Left kidney (tissue), 2 donors: ENCODE data around the gene ZKSCAN1. TPM values are rescaled to one million over a fixed set of nuclear protein-coding genes. Genes with fewer than 3 reads are reported as not detected.
A peak's percentile ranks its signal among the peaks of the same experiment; 100 is the strongest.

ENCODE experiments used
- DNase-seq: peaks from one replicate; pipeline ENCODE4 v3.0.0-alpha.2; 2013
- polyA plus RNA-seq: library from polyadenylated mRNA; unstranded; fragments of 120-200 nt; gene quantifications from one replicate; pipeline ENCODE4 v1.2.1, GENCODE V29; 2013; ENCODE audit not compliant: insufficient read length

Gene ZKSCAN1
- polyA plus RNA-seq, 1 donor, result 76.7 TPM

DNA sequence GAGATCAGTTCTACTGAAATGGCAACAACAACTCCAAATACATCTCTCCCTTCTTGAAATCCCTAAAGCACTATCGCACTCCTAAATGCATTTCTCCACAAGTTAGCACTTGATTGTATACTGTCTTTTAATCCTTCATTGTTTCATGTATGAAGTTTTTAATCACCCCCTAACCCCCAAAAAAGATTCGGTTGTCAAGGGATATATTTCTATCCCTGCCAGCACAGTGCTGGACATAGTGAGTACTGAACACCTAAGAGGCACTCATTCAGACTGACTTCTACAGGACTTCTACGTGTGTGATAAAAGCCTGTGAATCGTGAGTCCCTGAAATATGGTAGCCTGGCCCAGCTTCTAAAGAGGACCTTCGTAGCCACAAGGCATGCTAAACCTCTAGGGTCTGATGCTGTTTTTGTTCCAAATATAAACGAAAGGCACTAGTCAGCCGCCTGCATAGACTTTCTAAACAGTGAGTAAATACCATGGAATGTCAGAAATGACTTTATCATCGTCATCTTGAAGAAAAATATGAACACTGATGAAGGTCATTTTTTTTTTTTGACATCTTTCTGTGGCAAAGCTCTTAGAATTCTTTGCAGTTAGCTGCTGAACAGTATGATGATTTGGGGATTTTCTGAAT lies 19.6 kb downstream of the ZKSCAN1 start:
- DNase-seq, result no peak

DNA sequence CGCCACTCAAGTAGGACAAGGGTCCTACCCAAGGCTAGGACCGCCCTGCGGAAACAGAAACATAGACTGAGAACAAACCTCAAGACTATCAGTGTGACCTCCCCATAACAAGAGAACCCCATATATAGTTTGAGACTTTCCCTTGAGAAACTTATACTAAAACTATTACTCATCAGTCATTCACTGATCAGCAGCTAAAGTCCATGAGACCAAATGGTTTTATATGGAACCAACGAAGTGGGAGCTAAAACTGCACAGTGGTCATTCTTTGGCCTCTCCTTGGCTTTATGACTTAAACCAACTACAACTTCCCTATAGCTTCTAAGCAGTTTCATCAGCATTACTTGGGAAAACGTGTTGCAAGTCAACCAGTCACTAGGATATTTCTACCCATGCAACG lies 20.5 kb downstream of the ZKSCAN1 start:
- no peak for DNase-seq

DNA sequence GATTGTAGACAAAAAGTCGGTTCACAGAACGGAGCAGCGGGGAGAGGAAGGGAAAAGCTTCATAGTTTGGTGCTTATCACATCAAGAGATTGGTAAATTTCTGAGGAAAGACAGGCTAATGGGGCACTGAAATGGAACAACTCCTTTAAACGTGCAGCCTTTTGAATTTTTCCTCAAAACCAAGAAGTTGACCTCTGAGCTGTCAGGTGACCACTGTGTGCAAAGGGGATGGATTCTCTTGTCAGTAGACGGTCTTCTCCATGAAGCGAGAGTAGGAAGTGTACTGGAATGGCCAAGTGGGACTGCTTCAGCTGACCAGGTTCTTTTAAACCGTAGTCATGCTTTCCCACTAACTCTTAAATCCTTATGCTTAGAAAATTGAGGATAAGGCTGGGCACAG lies 22.9 kb downstream of the ZKSCAN1 start:
- DNase-seq, result no peak

DNA sequence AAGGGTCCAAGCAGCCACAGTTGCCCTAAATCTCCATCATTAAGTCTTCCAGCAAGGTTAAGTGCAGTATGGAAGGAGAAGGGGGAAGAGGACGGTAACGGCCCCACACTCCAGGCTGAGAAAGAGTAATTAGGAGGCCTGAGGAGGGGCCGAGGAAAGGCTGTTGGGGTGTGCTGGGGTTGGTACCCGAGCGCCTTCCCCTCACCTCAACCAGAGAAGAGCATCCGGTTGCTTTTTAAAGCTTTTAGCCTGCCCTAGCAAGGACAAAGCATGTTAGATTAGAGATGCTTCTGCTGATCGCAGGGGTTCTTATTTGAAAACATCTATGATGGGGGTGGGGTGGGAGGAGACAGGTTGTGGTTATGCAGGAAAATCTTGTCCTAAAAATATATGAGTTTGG lies 25.2 kb downstream of the ZKSCAN1 start:
- no peak for DNase-seq

DNA sequence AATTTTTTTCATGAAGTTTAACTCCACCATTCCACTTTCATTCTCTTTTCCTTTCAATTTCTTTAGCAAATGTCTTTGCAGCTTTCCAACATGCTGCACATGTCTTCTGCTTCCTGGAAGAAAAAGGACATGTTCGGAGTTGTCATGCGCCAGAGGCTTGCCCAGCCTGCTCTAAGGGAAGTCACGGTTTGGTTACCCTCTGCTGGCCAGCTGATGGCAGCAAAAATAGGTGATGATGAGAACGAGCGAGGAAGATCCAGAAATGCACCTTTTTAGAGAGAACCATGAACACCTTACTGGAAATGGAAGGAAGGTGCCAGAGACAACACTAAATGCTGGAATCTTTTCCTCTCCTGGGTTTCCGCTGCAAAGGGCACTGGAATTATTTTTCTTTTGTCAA lies 29.3 kb downstream of the ZKSCAN1 start:
- DNase-seq, result no peak

DNA sequence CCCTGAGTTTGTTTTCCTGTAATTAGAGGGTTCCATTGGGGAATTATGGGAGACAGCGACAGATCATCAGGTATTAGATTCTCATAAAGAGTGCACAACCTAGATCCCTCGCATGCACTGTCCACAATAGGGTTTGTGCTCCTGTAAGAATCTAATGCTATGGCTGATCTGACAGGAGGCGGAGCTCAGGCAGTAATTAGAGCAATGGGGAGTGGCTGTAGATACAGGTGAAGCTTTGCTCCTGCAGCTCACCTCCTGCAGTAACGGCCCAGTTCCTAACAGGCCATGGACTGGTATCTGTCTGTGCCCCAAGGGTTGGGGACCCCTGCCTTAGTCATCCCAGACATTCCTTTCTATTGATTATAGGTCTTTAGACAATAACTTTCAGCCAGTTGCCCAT lies 33.3 kb downstream of the ZKSCAN1 start:
- DNase-seq, result no peak

DNA sequence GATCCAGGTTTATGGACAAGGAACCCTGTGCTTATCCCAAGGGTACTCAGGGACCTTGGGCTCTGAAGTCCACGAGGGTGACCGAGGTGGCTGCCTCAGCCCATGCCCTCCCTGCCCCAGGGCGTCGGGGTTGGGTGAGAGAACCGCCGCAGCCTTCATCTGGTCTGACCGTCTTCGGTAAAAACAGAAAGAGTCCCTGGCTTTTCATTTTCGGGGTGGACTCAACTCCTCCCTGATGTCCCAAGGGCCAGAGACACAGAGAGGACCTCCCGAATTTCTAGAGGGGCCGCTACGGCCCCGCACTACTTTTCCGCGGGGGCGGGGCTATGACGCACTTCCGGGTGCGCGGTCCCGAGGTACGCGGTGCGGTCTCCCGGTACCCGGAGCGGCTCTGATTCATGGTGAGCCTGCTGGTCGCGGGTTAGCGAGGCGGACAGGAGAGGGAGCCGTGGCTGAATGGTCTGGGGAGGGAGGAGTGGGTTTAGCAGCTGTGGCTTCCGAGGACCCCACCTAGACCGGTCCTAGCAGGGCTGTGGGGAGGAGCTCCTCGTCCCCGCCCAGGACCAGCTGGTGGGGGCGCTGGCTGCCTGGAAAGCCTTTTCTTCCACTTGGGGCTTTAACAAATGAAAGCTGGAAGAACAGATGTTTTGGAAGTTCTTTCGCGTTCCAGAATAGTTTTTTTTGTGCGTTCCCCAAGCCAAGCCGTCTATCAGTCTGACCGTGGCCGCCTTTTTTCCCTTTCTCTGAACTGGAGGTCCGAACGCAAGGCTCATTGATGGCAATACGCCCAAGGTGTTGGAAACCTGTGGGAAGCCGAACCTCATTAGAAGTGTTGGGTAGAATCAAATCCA lies 34.3 kb downstream of the ZKSCAN1 start, which contains the start of gene ZSCAN21:
Gene ZSCAN21, plus strand, starts transcription at position 334 of the 851 bp plus-strand sequence. CDS start 7,233 bp downstream, outside the sequence.
- DNase-seq, result peak; percentile 83

DNA sequence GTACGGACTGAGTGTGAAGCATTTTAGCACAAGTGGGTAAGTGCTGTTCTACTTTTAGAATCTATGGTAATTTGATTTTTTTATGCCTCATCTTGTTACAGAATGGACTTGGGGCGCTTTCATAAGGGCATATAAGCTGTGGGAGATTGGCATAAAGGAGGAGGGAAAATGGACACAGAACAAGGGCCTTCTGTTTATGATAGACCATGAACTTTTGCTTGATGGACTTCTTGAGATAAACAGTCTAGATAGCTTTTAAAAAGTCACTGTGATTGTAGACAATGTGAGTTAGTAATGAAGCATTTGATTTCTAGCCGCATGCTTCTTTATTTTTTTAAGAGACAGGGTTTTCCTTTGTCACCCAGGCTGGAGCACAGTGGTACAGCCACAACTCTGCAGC lies 36.2 kb downstream of the ZKSCAN1 start:
- DNase-seq, result no peak

DNA sequence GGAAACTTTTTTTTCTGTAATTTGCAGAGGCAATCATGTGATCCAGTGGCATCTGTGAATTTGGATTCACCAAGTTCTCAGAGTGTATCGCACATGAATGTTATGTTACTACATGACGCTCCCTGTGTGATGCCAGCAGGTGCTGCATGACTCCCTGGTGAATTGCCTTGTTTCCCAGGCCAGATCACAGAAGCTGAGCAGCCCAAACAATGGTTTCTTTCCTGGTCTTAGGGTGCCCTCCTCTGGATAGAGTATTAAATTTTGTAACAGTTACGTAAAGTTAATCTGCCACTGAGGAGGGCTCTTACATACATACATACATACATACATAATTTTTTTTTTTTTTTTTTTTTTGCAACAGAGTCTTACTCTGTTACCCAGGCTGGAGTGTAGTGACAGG lies 37.8 kb downstream of the ZKSCAN1 start:
- DNase-seq, result peak; percentile 50

DNA sequence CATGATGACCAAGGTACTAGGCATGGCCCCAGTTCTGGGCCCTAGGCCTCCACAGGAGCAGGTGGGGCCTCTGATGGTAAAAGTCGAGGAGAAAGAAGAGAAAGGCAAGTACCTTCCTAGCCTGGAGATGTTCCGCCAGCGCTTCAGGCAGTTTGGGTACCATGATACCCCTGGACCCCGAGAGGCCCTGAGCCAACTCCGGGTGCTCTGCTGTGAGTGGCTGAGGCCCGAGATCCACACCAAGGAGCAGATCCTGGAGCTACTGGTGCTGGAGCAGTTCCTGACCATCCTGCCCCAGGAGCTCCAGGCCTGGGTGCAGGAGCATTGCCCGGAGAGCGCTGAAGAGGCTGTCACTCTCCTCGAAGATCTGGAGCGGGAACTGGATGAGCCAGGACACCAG lies 41.6 kb downstream of the ZKSCAN1 start:
- no peak for DNase-seq

DNA sequence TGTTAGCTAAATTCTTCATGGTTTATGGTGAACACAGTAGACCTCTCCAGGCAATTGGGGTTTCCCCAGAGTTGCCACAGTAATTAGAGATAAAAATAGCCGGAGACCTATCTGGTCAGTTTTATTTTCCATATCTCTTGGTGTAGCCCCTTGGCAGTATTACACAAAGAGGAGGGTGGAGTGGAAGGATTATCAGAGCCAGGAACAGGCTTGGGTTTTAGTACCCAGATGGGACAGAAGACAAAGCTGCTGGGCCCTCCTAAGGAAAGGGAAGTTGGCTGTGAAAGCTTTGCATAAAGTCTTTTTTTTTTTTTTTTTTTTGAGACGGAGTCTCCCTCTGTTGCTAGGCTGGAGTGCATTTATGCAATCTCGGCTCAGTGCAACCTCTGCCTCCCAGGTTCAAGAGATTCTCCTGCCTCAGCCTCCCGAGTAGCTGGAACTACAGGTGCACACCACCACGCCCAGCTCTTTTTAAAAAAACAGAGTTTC lies 43.9 kb downstream of the ZKSCAN1 start:
- no peak for DNase-seq

DNA sequence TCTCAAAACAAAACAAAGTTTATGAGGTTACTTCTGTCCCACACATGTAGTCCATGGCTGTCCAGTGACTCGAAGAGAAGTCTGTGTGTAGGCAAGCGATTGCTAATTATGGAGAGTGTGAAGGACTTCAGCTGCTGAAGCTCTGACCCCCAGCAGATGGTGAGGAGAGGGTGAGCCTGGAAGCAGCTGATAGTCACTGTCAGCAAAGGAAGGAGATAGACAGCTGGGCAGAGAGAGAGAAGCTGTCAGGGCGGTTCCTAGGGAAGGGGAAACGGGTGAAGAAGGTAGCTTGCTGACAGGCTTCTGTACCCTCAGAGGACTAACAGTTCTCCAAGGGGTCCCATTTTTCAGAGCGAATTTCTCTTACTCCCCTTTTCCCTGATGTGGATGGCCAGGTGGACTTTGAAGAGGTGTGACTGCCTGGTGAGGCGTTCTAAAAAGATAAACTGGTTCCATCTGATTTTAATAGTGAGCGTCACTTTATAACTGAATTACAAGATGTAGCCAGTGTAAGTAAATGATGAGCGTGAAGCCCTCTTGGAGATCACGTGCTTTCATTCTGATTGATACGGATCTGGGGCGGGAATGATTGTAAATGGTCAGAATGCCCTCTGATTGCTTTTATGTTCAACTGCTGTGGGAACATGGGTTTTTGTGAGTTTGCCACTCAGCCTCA lies 46.3 kb downstream of the ZKSCAN1 start:
- no peak for DNase-seq

DNA sequence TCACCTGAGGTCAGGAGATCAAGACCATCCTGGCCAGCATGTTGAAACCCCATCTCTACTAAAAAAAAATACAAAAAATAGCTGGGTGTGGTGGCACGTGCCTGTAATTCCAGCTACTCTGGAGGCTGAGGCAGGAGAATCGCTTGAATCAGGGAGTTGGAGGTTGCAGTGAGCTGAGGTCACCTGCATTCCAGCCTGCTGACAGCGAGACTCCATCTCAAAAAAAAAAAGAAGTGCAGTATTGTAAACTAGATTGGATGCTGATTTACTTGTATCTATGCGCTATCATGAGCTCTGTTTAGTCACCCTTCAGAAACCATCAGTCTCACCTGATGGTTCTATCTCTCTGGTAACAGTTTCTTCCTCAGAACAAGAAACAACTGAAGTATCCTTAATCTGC lies 48.0 kb downstream of the ZKSCAN1 start:
- no peak for DNase-seq

DNA sequence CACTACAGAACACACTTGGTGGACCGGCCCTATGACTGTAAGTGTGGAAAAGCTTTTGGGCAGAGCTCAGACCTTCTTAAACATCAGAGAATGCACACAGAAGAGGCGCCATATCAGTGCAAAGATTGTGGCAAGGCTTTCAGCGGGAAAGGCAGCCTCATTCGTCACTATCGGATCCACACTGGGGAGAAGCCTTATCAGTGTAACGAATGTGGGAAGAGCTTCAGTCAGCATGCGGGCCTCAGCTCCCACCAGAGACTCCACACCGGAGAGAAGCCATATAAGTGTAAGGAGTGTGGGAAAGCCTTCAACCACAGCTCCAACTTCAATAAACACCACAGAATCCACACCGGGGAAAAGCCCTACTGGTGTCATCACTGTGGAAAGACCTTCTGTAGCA lies 48.8 kb downstream of the ZKSCAN1 start:
- no peak for DNase-seq

DNA sequence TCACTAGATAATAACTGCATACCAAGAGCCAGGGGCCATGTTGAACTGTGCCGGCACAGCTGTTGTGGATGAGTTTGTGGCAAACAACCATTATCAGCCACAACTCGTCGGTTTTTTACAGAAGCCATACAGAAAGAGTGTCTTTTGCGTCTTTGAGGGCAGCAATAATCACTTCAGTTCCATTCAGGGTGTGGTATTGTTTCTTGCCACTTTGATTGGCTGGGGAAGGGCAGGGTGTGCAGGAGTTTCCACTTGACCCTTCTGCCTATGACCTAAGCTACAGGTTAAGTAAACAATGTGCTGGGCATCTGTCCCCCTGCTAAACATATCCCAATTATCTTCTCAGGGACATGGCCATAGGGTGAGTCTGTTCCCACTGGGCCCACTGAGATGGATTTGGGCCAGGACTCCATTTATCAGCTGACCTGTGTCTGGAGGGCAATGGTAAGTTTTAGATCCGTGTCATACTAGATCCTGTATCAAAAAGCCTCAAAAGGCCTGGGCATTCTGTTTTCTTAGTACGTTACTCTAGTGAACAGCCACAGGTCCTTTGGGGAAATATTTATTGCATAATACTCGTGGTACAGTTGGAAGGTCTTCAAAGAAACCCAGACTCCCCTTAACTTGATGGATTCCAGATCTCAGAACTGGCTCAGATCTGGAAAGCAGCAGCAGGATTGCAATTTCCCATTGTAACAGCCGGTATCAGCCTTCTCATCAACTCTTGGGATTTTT lies 50.2 kb downstream of the ZKSCAN1 start:
- peak; percentile 50 for DNase-seq

DNA sequence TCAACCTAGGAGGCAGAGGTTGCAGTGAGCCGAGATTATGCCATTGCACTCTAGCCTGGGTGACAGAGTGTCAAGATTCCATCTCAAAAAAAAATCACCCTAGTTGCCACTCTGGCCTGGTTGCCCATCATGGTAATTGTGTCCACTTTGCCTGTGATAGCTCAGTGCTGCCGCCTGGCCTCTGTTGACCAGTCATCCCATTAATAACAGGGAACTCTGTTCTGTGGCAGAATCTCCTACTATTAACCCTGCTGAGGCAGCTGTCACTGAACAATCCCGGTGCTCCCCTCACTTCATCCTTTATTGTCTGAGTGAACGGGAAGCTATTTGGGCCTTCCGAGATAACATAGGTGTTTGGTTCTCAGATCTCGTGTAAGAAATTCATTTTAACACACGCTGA lies 51.6 kb downstream of the ZKSCAN1 start:
- no peak for DNase-seq

DNA sequence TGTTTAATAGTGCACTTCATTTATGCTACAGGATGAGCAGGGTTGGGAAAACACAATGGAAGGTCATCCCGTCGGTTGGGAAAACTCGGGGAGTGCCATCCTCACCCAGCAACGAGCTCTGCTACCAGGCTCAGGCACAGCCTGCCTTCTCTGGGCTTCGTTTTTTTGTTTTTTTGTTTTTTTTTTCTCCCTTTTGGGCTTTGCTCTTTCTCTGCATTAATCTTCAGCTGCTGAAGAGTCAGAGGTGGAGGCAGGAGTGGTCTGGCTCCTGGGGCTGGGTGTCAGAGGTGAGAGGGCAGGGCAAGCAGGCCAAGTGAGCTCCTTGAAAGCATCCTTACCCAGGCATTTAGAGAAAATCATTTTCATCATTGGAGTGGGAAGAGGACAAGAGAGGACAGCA lies 54.6 kb downstream of the ZKSCAN1 start:
- no peak for DNase-seq

DNA sequence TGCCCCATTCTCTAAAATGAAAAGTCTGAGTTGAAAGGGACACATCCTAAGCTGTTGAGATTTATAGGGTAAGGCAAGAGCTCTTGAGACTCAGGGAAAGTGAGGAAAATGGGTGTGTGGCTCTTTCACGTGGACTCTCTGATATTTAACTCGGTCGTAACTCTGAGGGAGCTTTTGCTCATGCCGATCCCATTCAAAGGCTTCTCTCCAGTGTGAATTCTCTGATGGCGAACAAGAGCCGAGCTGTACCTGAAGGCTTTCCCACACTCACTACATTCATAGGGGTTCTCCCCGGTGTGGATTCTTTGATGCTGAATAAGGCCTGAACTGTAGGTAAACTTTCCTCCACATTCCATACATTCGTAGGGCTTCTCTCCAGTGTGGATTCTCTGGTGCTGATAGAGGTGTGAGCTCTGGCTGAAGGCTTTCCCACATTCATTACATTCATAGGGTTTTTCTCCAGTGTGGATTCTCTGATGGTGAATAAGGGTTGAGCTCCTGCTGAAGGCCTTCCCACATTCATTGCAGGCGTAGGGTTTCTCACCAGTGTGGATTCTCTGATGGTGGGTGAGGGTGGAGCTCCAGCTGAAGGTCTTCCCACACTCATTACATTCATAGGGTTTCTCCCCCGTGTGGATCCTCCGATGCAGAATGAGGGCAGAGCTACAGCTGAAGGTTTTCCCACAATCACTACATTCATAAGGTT lies 55.8 kb downstream of the ZKSCAN1 start:
- no peak for DNase-seq

DNA sequence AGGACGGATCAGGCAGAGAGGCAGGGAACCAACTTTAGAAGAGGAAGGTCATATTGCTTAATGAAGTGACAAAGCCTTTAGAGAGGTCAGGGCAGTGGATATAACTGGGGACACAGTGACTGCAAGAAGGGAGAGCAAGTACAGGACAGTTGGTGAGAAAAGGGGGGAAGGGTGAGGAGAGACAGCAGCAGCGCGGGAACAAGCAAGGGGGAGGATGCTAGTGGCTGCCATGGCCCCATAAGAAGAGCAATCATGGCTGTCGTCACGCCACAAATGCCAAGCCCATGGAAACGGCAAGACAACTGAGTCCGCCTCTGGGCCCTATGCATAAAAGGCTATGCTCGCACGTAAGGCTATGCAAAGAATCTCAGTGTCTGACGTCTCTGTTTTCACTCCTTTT lies 57.1 kb downstream of the ZKSCAN1 start:
- DNase-seq, result no peak

DNA sequence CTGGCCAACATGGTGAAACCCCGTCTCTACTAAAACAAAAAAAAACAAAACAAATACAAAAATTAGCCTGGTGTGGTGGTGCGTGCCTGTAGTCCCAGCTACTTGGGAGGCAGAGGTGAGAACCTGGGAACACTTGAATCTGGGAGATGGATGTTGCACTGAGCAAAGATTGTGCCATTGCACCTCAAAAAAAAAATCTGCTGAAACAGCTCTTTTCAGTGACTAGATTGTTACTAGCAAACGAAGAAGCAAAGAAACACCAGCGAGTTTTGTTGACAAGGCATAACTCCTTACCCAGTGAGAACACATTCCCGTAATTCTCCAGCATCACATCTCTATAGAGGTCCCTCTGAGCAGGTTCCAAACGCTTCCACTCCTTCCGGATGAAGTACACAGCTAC lies 59.4 kb downstream of the ZKSCAN1 start:
- DNase-seq, result no peak

DNA sequence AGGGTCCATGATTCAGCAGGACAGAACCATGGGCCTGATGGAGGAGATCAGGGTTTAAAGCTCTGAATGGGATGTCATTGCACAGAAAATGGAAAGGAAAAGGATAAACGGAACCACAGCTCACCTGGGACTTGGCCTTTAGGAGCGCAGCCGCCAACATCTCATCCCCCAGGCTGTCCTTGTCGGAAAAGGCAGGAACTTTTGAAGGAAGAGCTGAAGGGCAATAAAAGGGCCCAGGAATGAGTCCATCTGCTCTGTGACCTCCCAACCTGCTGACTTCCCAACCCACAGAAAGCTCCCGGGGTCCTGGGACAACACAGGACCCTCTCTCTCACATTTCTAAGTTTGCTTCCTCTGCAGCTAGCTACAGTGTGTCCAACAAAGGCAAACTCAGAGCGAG lies 60.0 kb downstream of the ZKSCAN1 start:
- no peak for DNase-seq

DNA sequence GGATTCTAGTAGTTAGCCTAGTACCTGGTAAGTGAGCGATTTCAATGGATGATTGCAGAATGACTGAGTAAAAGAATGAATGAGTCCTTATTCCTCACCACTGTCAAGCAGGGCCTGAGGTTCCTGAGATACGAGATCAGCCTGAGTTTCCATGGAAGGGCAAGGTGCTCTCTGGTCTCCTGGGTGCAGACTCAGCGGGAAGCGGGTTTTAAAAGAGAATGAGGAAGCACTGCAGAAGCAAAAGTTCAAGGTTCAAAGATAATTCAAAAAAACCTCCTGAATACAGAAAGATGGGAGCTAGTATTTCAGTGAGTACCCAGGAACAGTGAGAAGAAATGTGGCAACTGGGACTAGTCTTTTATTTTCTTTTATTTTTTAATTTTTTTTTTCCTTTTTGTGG lies 61.8 kb downstream of the ZKSCAN1 start:
- no peak for DNase-seq
